GM12878 (cell line): ENCODE measurements around the gene FAM193B.

Experiments used
- CTCF ChIP-seq, 3 experiments: IDR thresholded peaks in 2 of 3; conservative IDR thresholded peaks in 1 of 3; 2 replicates each; pipeline ENCODE4 v1.5.1; 2011; ENCODE audit warnings: low read depth in 3 of 3, low read length in 3 of 3, mild to moderate bottlenecking in 3 of 3, control low read depth in 2 of 3, moderate library complexity in 2 of 3, inconsistent platforms in 1 of 3, mixed read lengths in 1 of 3; ENCODE audit not compliant: control insufficient read depth in 2 of 3, insufficient read depth in 1 of 3; ENCODE audit errors: extremely low read depth in 1 of 3
- EP300 ChIP-seq, 2 experiments: fragments of 150-350 bp in 1 of 2; IDR thresholded peaks; 2 replicates each; pipeline ENCODE4 v1.6.1; 2011 to 2012; ENCODE audit warnings: low read depth in 2 of 2, low read length in 2 of 2, borderline replicate concordance in 1 of 2, improper control_type of control experiment in 1 of 2, inconsistent platforms in 1 of 2; ENCODE audit not compliant: control insufficient read depth in 1 of 2
- EZH2 ChIP-seq: IDR thresholded peaks from 2 replicates; pipeline ENCODE4 v1.6.1; 2012; ENCODE audit warnings: low read depth, mild to moderate bottlenecking, control low read depth, inconsistent platforms, low read length, borderline replicate concordance; ENCODE audit not compliant: control insufficient read depth
- FOXK2 ChIP-seq: fragments of 450-650 bp; IDR thresholded peaks from 2 replicates; pipeline ENCODE4 v1.6.1; 2017; ENCODE audit warnings: mild to moderate bottlenecking, moderate library complexity
- NFYB ChIP-seq: IDR thresholded peaks from 2 replicates; pipeline ENCODE4 v1.6.1; 2011; ENCODE audit warnings: low read depth, mild to moderate bottlenecking, low read length, improper control_type of control experiment, moderate library complexity; ENCODE audit not compliant: insufficient read depth
- POLR2A ChIP-seq: IDR thresholded peaks from 2 replicates; pipeline ENCODE4 v1.6.1; 2011; ENCODE audit warnings: low read depth, mild to moderate bottlenecking, low read length
- REST ChIP-seq: IDR thresholded peaks from 2 replicates; pipeline ENCODE4 v1.6.1; 2012; ENCODE audit warnings: mild to moderate bottlenecking, low read depth, low read length
- YY1 ChIP-seq: IDR thresholded peaks from 2 replicates; pipeline ENCODE4 v1.6.1; 2011; ENCODE audit warnings: low read depth, mild to moderate bottlenecking, low read length

DNA sequence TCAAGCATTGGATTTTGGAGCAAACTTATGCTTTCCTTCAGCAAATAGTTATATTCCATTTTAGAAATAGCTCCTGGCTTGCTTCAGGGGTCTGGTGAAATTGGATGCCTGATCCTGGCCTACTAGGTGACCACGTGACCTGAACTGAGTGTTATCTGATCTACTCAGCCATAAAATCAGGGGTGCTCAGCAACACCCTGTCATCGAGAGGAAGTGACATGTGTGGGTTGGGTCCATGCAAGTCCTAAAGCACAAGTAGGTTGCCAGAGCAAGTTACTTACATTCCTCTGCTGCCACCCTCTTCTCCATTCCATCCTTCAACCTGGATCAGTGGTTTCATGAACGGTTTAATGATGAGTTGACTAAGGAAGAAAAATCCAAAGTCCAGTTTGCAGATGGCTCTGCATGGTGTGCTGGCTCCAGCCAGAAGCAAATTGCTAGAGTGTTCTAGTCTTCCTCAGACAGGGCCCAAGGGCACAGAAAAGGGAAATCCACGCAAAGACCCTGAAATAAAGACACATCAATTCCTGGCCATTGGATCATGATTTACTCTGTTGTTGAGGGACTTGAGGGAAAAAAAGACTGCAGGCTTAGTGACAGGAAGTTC lies 2.8 kb upstream of the FAM193B start:
- no peak for TF ChIP-seq FOXK2
- TF ChIP-seq CTCF (IDR thresholded peaks at IDR 0.05 in 2 of 3, conservative IDR thresholded peaks at IDR 0.05 in 1 of 3; ENCODE audit: control insufficient read depth in 2 of 3, extremely low read depth in 1 of 3, insufficient read depth in 1 of 3, low read depth in 3 of 3, low read length in 3 of 3) = no peak
- no peak for TF ChIP-seq NFYB
- no peak for TF ChIP-seq EP300 (IDR thresholded peaks at IDR 0.05; ENCODE audit: borderline replicate concordance in 1 of 2, control insufficient read depth in 1 of 2, low read depth in 2 of 2, low read length in 2 of 2)
- no peak for TF ChIP-seq YY1
- no peak for TF ChIP-seq POLR2A
- no peak for TF ChIP-seq EZH2
- no peak for TF ChIP-seq REST
